Measurements from ENCODE around the gene PDE9A. TPM values are rescaled to one million over a fixed set of nuclear protein-coding genes. Genes with fewer than 3 reads are reported as not detected.

The PDE9A gene
- total RNA-seq, 4 donors from 2014 or later = 29.2 to 68.4 (median 40.4) TPM

GRCh38 chr21:42674351-42674940 lies 21.0 kb downstream of the PDE9A start:
- DNase-seq (ENCODE audit: extremely low spot score) = peak; percentile 93

DNA sequence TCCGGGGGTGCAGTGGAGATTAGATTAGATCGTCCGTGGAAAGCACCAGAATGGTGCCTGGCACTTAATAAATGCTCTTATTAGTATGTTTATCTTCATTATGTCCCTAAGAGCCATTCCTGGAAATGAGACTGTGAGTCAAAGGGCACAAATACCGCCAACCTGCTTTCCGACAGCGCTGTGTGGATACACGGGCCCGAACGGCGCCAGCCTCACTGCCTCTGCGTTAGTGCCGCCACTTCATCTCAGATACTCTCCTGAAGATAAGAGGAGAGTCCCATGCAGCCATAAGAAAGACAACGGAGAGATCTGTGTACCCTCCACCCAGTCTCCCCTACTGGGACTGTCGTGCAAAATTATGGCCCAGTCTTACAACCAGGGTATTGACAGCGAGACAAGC lies 22.0 kb downstream of the PDE9A start:
- Histone ChIP-seq H3K4me1 (peaks cover 17 to 63% (median 53%) of the 10 kb centered on the region in 4 donors), H3K4me3 (no peak overlapping the region), H3K36me3 (peaks cover 0 to 16% (median 7%) of the 10 kb centered on the region in 4 donors), H3K27me3 (no peaks in the 10 kb centered on the region), H3K27ac (replicated peaks in 1 of 4) (peak overlapping the region in 3 of 4 donors; percentile 66 to 74 (median 74)), H3K9me3 (no peaks in the 10 kb centered on the region)
- intact Hi-C loops (cut with DNase I) = no loop called here
- TF ChIP-seq POLR2AphosphoS5 (IDR thresholded peaks at IDR 0.05) (no peak), POLR2A (IDR thresholded peaks at IDR 0.05; ENCODE audit: low read depth) (no peak), EP300 (IDR thresholded peaks at IDR 0.05) (no peak), CTCF (IDR thresholded peaks at IDR 0.05) (no peak)
- WGBS = 85% methylated on average over 15 of the region's 15 CpGs
- DNase-seq (ENCODE audit: extremely low spot score) = no peak

More at GRCh38 chr21:42674351-42674940, 21.0 kb downstream of the PDE9A start:
- Histone ChIP-seq H3K27me3 (no peaks in the 10 kb centered on the region), H3K9me3 (no peaks in the 10 kb centered on the region), H3K27ac (replicated peaks in 1 of 4) (peak overlapping the region; percentile 66 to 77 (median 74)), H3K4me3 (peak overlapping the region; percentile 36 to 50 (median 44)), H3K4me1 (peaks cover 17 to 65% (median 54%) of the 10 kb centered on the region in 4 donors), H3K36me3 (peaks cover 0 to 7% (median 3%) of the 10 kb centered on the region in 4 donors)
- intact Hi-C loops (cut with DNase I) = no loop called here
- TF ChIP-seq POLR2A (IDR thresholded peaks at IDR 0.05; ENCODE audit: low read depth) (no peak), CTCF (IDR thresholded peaks at IDR 0.05) (no peak), POLR2AphosphoS5 (IDR thresholded peaks at IDR 0.05) (peak; percentile 67), EP300 (IDR thresholded peaks at IDR 0.05) (no peak)
- 17% methylated on average over 14 of the region's 14 CpGs for WGBS

DNA sequence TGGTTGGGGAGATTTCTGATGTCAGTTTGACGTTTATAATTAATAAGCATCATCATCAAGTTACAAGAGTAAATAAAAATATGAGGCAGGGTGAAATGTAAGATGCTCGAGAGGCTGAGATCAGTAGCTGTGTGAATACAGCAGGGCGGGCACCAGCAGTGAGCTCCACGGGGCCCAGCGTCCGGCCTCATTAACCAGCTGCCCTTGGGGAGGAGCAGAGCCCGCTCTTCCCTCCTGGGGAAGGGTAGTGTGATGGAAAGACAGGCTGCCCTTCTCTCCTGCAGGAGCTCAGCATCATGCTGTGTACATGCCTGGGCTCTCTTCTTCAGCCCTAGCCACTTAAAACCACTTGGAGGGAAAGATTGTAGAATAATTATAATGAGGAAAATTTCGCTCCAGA lies 23.4 kb downstream of the PDE9A start:
- Histone ChIP-seq H3K4me1 (peaks cover 17 to 61% (median 51%) of the 10 kb centered on the region in 4 donors), H3K27ac (replicated peaks in 1 of 4) (no peak overlapping the region), H3K36me3 (peaks cover 0 to 21% (median 8%) of the 10 kb centered on the region in 4 donors), H3K9me3 (no peaks in the 10 kb centered on the region), H3K4me3 (no peak overlapping the region), H3K27me3 (no peaks in the 10 kb centered on the region)
- no peak for TF ChIP-seq EP300 (IDR thresholded peaks at IDR 0.05)
- TF ChIP-seq POLR2A (IDR thresholded peaks at IDR 0.05; ENCODE audit: low read depth) = no peak
- TF ChIP-seq CTCF (IDR thresholded peaks at IDR 0.05) = no peak
- TF ChIP-seq POLR2AphosphoS5 (IDR thresholded peaks at IDR 0.05) = no peak
- WGBS = 91% methylated on average over 8 of the region's 8 CpGs
- no peak for DNase-seq (ENCODE audit: extremely low spot score)
- intact Hi-C loops (cut with DNase I) = no loop called here

GRCh38 chr21:42677339-42678321 lies 24.2 kb downstream of the PDE9A start:
- Histone ChIP-seq H3K9me3 (no peaks in the 10 kb centered on the region), H3K4me3 (no peak overlapping the region), H3K27ac (replicated peaks in 1 of 4) (no peak overlapping the region), H3K27me3 (no peaks in the 10 kb centered on the region), H3K4me1 (peaks cover 17 to 53% (median 43%) of the 10 kb centered on the region in 4 donors), H3K36me3 (peaks cover 0 to 21% (median 8%) of the 10 kb centered on the region in 4 donors)
- intact Hi-C loops (cut with DNase I) = no loop called here
- 49% methylated on average over 20 of the region's 20 CpGs for WGBS
- TF ChIP-seq POLR2A (IDR thresholded peaks at IDR 0.05; ENCODE audit: low read depth) (no peak), CTCF (IDR thresholded peaks at IDR 0.05) (no peak)
- DNase-seq (ENCODE audit: extremely low spot score) = no peak

Data from esophagus muscularis mucosa (tissue), 4 donors.